GM21786 (cell line): ENCODE measurements around the gene KRT20.

Experiments used
- ATAC-seq: cut with Tn5 transposase; IDR thresholded peaks from one replicate; pipeline ENCODE4 v1.9.1; 2021; ENCODE audit not compliant: unreplicated experiment

Gene KRT20

GRCh38 chr17:40854175-40854814 is 30.7 kb downstream of the KRT20 start:
- no peak for ATAC-seq

DNA sequence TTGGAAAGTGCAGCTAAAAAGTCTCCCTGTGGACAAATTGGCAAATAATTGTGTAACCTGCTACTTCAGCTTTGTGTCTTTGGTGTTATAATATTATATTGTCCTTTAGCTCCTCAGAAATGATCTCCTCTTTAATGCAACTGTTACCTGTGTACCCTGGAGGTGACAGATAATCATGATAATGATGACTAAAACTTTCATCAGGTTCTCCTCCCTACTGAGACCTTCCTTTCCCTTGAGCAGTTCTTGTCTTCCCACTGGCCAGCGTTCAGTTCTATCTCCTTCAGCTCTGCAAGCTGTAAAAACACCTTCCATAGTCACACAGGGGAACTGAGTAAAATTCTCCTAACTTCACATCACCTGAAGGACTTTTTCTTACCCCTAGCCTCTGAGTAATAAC is 32.7 kb downstream of the KRT20 start:
- no peak for ATAC-seq

DNA sequence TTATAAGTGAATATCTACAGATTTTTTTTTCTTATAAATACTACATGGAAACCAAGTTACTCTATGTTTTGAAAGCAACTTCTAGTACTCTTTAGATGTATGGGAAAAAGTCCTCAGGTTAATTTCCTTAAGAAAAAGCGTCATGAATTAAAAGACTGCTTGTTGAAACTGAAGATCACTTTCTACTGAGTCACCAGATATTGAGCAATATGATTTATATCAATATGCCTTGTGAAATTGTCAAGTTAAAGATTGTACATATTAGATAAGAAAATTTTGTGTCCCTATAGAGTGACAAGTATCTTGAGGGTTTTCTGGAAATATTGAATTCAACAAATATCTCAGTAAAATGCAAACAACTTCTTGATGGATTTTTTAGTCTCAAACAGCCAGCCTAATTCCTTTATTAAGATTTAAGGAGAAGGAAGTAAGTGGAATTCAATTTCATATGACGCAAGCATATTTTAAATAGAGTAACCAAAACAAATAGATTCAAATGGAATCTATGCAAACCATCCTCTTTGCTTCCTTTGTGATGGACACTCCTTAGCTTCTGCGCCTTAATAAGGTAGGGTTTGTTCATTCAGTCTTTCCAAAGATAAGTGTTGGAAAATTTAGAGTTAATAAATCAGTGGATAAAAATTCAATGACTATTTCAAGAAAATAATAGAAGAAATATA is 34.6 kb downstream of the KRT20 start:
- ATAC-seq, result no peak

- no peak for ATAC-seq
These were observed 35.3 kb downstream of the KRT20 start for GRCh38 chr17:40849723-40850122.

GRCh38 chr17:40848583-40849235 is 36.3 kb downstream of the KRT20 start:
- no peak for ATAC-seq

DNA sequence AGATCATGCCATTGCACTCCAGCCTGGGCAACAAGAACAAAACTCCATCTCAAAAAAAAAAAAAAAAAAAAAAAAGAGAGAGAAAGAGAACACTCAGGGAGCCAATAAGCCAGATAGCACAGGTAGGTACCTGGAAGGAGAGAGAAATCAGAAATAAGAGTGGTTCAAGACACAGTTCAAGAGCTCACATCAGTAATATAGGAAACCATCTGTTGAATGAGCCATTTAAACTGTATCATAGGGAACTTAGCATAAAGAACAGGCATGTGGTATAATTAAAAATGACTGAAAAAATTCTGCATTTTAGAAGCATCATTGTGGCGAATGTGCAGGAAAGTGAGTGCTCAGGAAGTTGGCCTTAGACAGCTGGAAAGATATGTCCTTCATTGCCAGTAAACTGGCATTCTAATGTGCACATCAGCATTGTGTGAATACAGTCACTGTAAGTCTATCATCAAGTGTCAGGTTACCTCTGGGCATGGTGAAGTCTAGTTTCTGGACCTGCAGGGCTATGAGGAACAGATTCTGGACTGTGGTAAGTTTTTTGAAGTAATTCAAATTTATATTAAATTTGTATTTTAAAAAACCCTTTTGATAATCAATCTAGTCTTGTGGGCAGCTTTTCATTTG is 38.4 kb downstream of the KRT20 start:
- ATAC-seq, result no peak

DNA sequence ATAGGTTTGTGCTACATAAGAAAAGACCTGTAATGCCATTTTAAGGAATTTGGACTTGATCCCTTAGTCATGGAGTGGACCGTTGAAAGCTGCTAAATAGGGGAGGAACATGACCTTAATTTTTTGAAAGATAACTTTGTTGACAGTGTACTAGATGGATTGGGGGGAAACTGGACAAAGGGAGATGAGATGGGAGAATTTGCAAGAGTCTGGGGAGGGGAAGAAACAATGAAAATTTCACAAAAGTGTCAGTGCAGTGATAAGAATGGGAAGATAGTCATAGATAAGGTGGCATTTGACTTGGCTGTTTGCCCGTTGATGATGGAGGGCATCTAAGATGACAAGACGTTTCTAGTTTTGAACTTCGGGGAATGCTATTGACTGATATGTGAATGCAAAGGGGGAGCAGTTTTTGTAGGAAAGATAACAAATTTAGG is 40.4 kb downstream of the KRT20 start:
- ATAC-seq, result no peak

GRCh38 chr17:40843242-40843641 is 41.8 kb downstream of the KRT20 start:
- ATAC-seq, result no peak

DNA sequence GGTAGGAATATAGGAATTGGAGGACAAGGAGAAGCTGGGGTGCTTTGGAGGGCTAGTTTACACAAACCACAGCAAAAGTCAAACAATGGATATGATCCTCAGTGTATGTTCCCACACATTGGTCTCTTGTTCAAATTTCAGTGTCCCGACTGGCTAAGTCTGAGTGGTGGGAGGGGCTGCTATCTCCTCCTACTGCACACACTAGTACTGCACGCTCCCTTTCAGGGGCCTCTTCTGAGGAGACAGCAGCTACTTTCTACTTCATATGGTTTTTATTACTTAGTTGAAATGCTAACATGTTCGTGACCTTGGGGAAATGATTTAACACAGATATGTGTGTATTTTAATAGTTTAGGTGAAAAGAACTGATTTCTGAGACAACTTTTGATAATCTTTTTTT is 43.8 kb downstream of the KRT20 start:
- no peak for ATAC-seq

- no peak for ATAC-seq
These were observed 45.8 kb downstream of the KRT20 start for GRCh38 chr17:40839194-40839593.

- no peak for ATAC-seq
These were observed 49.0 kb downstream of the KRT20 start for GRCh38 chr17:40836020-40836419.

DNA sequence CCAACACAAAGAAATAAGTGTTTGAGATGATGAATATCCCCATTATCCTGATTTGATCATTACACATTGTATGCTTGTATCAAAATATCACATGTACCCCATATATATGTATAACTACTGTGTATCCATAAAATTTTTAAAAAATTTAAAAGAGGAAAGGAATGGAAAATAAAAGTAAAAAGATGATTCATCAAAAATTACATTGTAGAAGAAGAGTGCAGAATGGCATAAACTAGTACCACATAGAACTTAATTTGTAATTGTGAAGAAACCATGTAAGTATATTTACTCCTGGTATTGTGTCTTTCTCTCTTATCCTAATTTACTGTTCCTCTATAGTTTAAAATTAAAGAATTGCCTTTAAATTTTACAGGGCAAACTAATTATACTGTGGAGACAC is 51.2 kb downstream of the KRT20 start:
- no peak for ATAC-seq

GRCh38 chr17:40832840-40833239 is 52.2 kb downstream of the KRT20 start:
- no peak for ATAC-seq

- ATAC-seq, result no peak
These were observed 54.8 kb downstream of the KRT20 start for GRCh38 chr17:40830085-40830776.

GRCh38 chr17:40828454-40829044 is 56.5 kb downstream of the KRT20 start:
- no peak for ATAC-seq

DNA sequence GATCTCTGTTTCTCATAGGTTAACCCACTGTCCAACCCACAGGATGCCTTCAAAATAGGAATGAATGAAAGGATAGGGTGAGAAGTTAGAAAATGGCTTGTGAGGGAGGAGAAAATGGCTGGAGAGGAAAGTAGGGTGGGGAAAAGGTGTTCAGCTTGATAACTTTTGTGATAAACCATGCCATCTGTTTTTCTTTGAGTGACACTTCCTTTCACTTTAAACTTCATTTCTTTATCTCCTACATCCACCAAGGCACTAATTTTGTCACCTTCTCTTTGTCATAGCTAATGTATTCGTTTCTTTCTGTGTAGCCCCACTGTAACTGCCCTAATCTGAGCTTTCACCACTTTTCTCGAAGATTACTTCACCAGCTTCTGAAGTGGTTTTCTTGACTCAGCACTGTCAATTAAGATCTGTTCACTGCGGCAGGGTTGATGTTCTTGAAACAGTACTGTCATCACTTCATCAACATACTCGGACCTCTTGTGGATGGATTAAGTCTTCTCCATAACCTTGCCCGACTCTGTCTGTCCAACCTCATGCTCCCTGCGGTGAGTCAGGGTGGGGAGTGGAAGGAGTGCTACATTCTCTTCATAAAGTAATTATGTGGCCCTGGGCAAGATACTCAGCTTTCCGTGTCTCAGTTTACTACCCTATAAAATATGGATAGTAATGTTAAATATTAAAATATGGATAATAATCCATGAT is 57.1 kb downstream of the KRT20 start:
- ATAC-seq, result no peak
